Pancreas (tissue), 10 donors: Measurements from ENCODE around the gene EDARADD. TPM values are rescaled to one million over a fixed set of nuclear protein-coding genes. Genes with fewer than 3 reads are reported as not detected.
"Not testable (repeated sequence)": the region's sequence is repeated elsewhere in the genome, so short reads cannot be mapped to it uniquely, and the experiment has no call there.

Experiments
- ATAC-seq, 4 donors: fragments of 200-7000 bp; cut with Tn5 transposase; one replicate each; pipeline versions ENCODE4 v1.8.0 to v1.9.1; 2020; ENCODE audit warnings: mild to moderate bottlenecking in 4 of 4, moderate library complexity in 4 of 4
- DNase-seq, 6 donors: peaks; one replicate each; pipeline ENCODE4 v3.0.0-alpha.2; 2020
- FAIRE-seq: peaks from 2 replicates; lab custom pipeline; 2012; peaks lifted over from hg19 to GRCh38; lab: Jason Lieb, UNC
- H3K27ac ChIP-seq, 4 donors: fragments of 200-600 bp; sonication (generic); 1 replicate in 3 of 4; 2 replicates in 1 of 4; pipeline versions ENCODE4 v1.5.0 to v1.8.0; 2020
- H3K27me3 ChIP-seq, 4 donors: fragments of 200-600 bp; one replicate each; pipeline ENCODE4 v1.8.0; 2021
- H3K36me3 ChIP-seq, 3 donors: fragments of 200-600 bp; sonication (generic) in 1 of 3; one replicate each; pipeline versions ENCODE4 v1.5.0 to v1.8.0; 2020 to 2021
- H3K4me1 ChIP-seq, 3 donors: fragments of 200-600 bp; one replicate each; pipeline ENCODE4 v1.8.0; 2021
- H3K4me3 ChIP-seq, 4 donors: fragments of 200-600 bp; sonication (generic) in 2 of 4; one replicate each; pipeline versions ENCODE4 v1.5.0 to v1.8.0; 2020 to 2021
- H3K9me3 ChIP-seq, 4 donors: fragments of 200-600 bp; one replicate each; pipeline ENCODE4 v1.8.0; 2021
- WGBS, 2 donors: extraction: QIAGEN DNeasy Blood & Tissue Kit; methylation state at CpG; one replicate each; pipeline ENCODE4 v1.1.7; 2013; 5-methylcytosine and 5-hydroxymethylcytosine counted together
- intact Hi-C, 3 donors: fragments of 100-400 bp; cut with DNase I; formaldehyde crosslinking; loops; one replicate each; pipeline versions ENCODE4 v1.11.1 to v1.14.2; 2022
- polyA plus RNA-seq, 2 donors: library from polyadenylated mRNA; stranded (reverse); fragments of 200-250 nt; gene quantifications; one replicate each; pipeline ENCODE4 v1.2.3, GENCODE V29; 2013
- total RNA-seq, 6 donors: library from RNA; stranded (reverse); fragmentation: NEBNext Ultra II Directional in 4 of 6; extraction: Animal tissue kit (Norgen Biotek cat#: 25700) in 4 of 6; gene quantifications; one replicate each; pipeline versions ENCODE4 v1.2.1 to v1.2.4, GENCODE V29; 2021 to 2023
- TF ChIP-seq, protein P1 (sequence below), 4 donors: fragments of 200-600 bp; sonication (generic) in 3 of 4; IDR thresholded peaks; one replicate each; pipeline versions ENCODE4 v1.5.0 to v1.8.0; 2021; ENCODE audit warnings: antibody characterized with exemption in 4 of 4
- donor health status: healthy with polysubstance abuse.
- donor health status: DM: no; HTN: no; CAD: no; lungs with moderate emphysema.
- donor health status: DM: no; HTN: no; CAD: no.
- donor health status: control.
- donor health status: control.
- donor health status: Bipolar disorder and iron deficiency.
- donor health status: DM: yes; HTN: yes; CAD: no.
- donor health status: DM: no; HTN: no; CAD: no.
- donor health status: DM: no; HTN: no; CAD: no.
- donor health status: DM: yes; HTN: yes; CAD: no.

The EDARADD gene
- total and polyA plus RNA-seq, 8 donors: 1.2 to 9.5 (median 3.0) TPM

DNA sequence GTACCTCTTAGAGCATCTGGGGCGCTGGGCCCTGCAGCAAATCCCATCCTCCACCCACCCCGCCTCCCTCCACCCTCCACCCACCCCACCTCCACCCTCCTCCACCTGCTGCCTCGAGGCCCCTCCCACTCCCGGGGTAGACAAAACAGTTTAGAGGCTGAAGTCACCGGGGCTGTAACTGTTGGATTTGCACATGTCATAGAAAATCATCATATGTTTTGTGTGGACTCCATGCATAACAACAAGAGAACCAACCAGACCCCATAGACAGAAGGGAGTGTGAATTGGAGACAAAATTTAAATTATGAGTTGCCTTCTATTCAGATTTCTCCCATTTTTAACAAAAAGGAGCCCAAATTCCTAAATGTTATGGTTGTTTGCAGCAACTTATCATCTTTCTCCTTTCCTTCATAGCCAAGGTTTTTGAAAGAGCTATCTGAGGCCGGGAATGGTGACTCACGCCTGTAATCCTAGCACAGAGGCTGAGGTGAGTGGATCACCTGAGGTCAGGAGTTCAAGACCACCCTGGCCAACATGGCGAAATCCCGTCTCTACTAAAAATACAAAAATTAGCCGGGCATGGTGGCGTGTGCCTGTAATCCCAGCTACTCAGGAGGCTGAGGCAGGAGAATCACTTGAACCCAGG lies 101.5 kb downstream of the EDARADD start:
- Histone ChIP-seq H3K36me3 (no peaks in the 10 kb centered on the region), H3K27me3 (no peaks in the 10 kb centered on the region), H3K9me3 (no peaks in the 10 kb centered on the region), H3K4me3 (no peak overlapping the region), H3K27ac (no peak overlapping the region), H3K4me1 (no peaks in the 10 kb centered on the region)
- FAIRE-seq: no peak
- WGBS, 2 donors: 69 to 71% methylated on average over 7 to 11 of the region's 11 CpGs
- DNase-seq: no peak
- TF ChIP-seq, protein P1, sequence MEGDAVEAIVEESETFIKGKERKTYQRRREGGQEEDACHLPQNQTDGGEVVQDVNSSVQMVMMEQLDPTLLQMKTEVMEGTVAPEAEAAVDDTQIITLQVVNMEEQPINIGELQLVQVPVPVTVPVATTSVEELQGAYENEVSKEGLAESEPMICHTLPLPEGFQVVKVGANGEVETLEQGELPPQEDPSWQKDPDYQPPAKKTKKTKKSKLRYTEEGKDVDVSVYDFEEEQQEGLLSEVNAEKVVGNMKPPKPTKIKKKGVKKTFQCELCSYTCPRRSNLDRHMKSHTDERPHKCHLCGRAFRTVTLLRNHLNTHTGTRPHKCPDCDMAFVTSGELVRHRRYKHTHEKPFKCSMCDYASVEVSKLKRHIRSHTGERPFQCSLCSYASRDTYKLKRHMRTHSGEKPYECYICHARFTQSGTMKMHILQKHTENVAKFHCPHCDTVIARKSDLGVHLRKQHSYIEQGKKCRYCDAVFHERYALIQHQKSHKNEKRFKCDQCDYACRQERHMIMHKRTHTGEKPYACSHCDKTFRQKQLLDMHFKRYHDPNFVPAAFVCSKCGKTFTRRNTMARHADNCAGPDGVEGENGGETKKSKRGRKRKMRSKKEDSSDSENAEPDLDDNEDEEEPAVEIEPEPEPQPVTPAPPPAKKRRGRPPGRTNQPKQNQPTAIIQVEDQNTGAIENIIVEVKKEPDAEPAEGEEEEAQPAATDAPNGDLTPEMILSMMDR (IDR thresholded peaks at IDR 0.05): no peak
- peak in 1 of 4 donors; percentile 14 for ATAC-seq
- intact Hi-C loops: no loop called here

DNA sequence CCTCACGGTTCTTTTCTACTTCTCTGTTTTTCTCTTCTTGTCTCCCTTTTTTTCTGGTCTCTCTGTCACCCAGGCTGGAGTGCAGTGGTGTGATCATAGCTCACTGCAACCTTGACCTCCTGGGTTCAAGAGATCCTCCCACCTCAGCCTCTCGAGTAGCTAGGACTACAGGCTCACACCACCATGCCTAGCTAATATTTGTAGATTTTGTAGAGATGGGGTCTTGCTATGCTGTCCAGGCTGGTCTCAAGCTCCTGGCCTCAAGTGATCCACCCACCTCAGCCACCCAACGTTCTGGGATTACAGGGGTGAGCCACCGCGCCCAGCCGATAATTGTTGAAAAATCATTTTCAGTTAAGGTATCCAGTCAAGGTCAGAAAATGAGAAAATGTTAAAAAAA lies 103.8 kb downstream of the EDARADD start:
- intact Hi-C loops: no loop called here
- H3K27me3 ChIP-seq: no peaks in the 10 kb centered on the region
- H3K9me3 ChIP-seq: no peaks in the 10 kb centered on the region
- DNase-seq: no peak
- WGBS, 2 donors: 78 to 82% methylated on average over 6 of the region's 6 CpGs
- no peaks in the 10 kb centered on the region for H3K4me1 ChIP-seq
- ATAC-seq: no peak
- TF ChIP-seq, protein P1 (IDR thresholded peaks at IDR 0.05): no peak
- H3K27ac ChIP-seq: no peak overlapping the region
- FAIRE-seq: no peak
- H3K36me3 ChIP-seq: no peaks in the 10 kb centered on the region
- H3K4me3 ChIP-seq: no peak overlapping the region

GRCh38 chr1:236501093-236501492 lies 107.0 kb downstream of the EDARADD start:
- 90 to 91% methylated on average over 6 of the region's 6 CpGs for WGBS, 2 donors
- Histone ChIP-seq H3K4me3 (no peak overlapping the region), H3K27ac (no peak overlapping the region), H3K36me3 (no peaks in the 10 kb centered on the region), H3K27me3 (no peaks in the 10 kb centered on the region), H3K4me1 (peaks cover 0 to 3% (median 0%) of the 10 kb centered on the region in 3 donors), H3K9me3 (no peaks in the 10 kb centered on the region)
- TF ChIP-seq, protein P1 (IDR thresholded peaks at IDR 0.05): no peak
- DNase-seq (no peak), FAIRE-seq (no peak), ATAC-seq (no peak)
- intact Hi-C loops: no loop called here

- ATAC-seq (no peak), FAIRE-seq (no peak), DNase-seq (no peak)
- no peaks in the 10 kb centered on the region for H3K27me3 ChIP-seq
- H3K36me3 ChIP-seq: no peaks in the 10 kb centered on the region
- H3K4me3 ChIP-seq: no peak overlapping the region
- peaks cover 0 to 10% (median 4%) of the 10 kb centered on the region in 3 donors for H3K4me1 ChIP-seq
- TF ChIP-seq, protein P1 (IDR thresholded peaks at IDR 0.05): no peak
- intact Hi-C loops: no loop called here
- 35 to 45% methylated on average over 2 of the region's 2 CpGs for WGBS, 2 donors
- peak overlapping the region; percentile 48 to 81 (median 70) for H3K27ac ChIP-seq
- no peaks in the 10 kb centered on the region for H3K9me3 ChIP-seq
These were observed 108.5 kb downstream of the EDARADD start for GRCh38 chr1:236502579-236502971.

GRCh38 chr1:236502972-236503639 lies 109.0 kb downstream of the EDARADD start:
- no peak for FAIRE-seq
- peak overlapping the region in 2 of 4 donors; percentile 1 to 22 for H3K4me3 ChIP-seq
- peak overlapping the region; percentile 51 to 81 (median 70) for H3K27ac ChIP-seq
- peak; percentile 74 to 84 (median 82) for ATAC-seq
- no peaks in the 10 kb centered on the region for H3K9me3 ChIP-seq
- peaks cover 0 to 13% (median 6%) of the 10 kb centered on the region in 3 donors for H3K4me1 ChIP-seq
- TF ChIP-seq, protein P1 (IDR thresholded peaks at IDR 0.05): no peak
- intact Hi-C loops: no loop called here
- no peaks in the 10 kb centered on the region for H3K36me3 ChIP-seq
- peak in 4 of 6 donors; percentile 54 to 68 (median 64) for DNase-seq
- WGBS, 2 donors: 23 to 27% methylated on average over 12 to 15 of the region's 15 CpGs
- no peaks in the 10 kb centered on the region for H3K27me3 ChIP-seq

GRCh38 chr1:236504338-236504737 lies 110.3 kb downstream of the EDARADD start:
- FAIRE-seq, H3K27ac ChIP-seq, H3K27me3 ChIP-seq, H3K4me3 ChIP-seq, H3K9me3 ChIP-seq, ATAC-seq, H3K36me3 ChIP-seq, intact Hi-C loops, DNase-seq: not testable (repeated sequence)
- peaks cover 0 to 13% (median 6%) of the 10 kb centered on the region in 3 donors for H3K4me1 ChIP-seq
- 86 to 95% methylated on average over 3 of the region's 3 CpGs for WGBS, 2 donors
